Mesothelial cell of epicardium (in vitro differentiated cells): Measurements from ENCODE around the gene LRRK1. TPM values are rescaled to one million over a fixed set of nuclear protein-coding genes. Genes with fewer than 3 reads are reported as not detected.

ENCODE experiments used
- DNase-seq, 2 experiments: peaks; one replicate each; pipeline ENCODE4 v3.0.0; 2021; ENCODE audit warnings: low spot score in 2 of 2; ENCODE audit not compliant: unreplicated experiment in 2 of 2
- H3K27ac Mint-ChIP-seq: 2 replicates; pipeline ENCODE4 v1.8.0; 2021; ENCODE audit warnings: mixed read lengths
- H3K27me3 Mint-ChIP-seq: 2 replicates; pipeline ENCODE4 v1.8.0; 2021; ENCODE audit warnings: low read depth, mixed read lengths
- H3K36me3 Mint-ChIP-seq: 2 replicates; pipeline ENCODE4 v1.8.0; 2021; ENCODE audit warnings: mixed read lengths
- H3K4me1 Mint-ChIP-seq: 2 replicates; pipeline ENCODE4 v1.8.0; 2021; ENCODE audit warnings: mixed read lengths
- H3K4me3 Mint-ChIP-seq: 2 replicates; pipeline ENCODE4 v1.8.0; 2021; ENCODE audit warnings: mild to moderate bottlenecking, moderate library complexity, mixed read lengths
- H3K9me3 Mint-ChIP-seq: 2 replicates; pipeline ENCODE4 v1.8.0; 2021; ENCODE audit warnings: mixed read lengths
- CTCF ChIP-seq: fragments of 200-600 bp; sonication (generic); IDR thresholded peaks from one replicate; pipeline ENCODE4 v1.5.0; 2021; ENCODE audit warnings: antibody characterized with exemption; ENCODE audit not compliant: unreplicated experiment
- total RNA-seq: library from RNA; stranded (reverse); gene quantifications from 3 replicates; pipeline ENCODE4 v1.2.1, GENCODE V29; 2021

Gene LRRK1
- total RNA-seq, 1 donor from 2014 or later: 2.3 TPM

GRCh38 chr15:100898661-100899462, 20.3 kb upstream of the LRRK1 start:
- H3K4me1 Mint-ChIP-seq: peaks cover 14% of the 10 kb centered on the region
- no peaks in the 10 kb centered on the region for H3K9me3 Mint-ChIP-seq
- H3K4me3 Mint-ChIP-seq: no peak overlapping the region
- H3K27ac Mint-ChIP-seq: no peak overlapping the region
- H3K36me3 Mint-ChIP-seq: no peaks in the 10 kb centered on the region
- TF ChIP-seq CTCF: no peak
- DNase-seq: no peak
- H3K27me3 Mint-ChIP-seq: peaks cover 15% of the 10 kb centered on the region

- Mint-ChIP-seq H3K36me3 (no peaks in the 10 kb centered on the region), H3K4me1 (peaks cover 14% of the 10 kb centered on the region), H3K27ac (no peak overlapping the region), H3K27me3 (peaks cover 10% of the 10 kb centered on the region), H3K9me3 (peaks cover 4% of the 10 kb centered on the region), H3K4me3 (no peak overlapping the region)
- no peak for DNase-seq
- no peak for TF ChIP-seq CTCF
Measured at GRCh38 chr15:100899601-100900000, 19.6 kb upstream of the LRRK1 start.

- Mint-ChIP-seq H3K27me3 (peaks cover 7% of the 10 kb centered on the region), H3K4me1 (peaks cover 14% of the 10 kb centered on the region), H3K27ac (no peak overlapping the region), H3K9me3 (peaks cover 4% of the 10 kb centered on the region), H3K36me3 (no peaks in the 10 kb centered on the region), H3K4me3 (no peak overlapping the region)
- DNase-seq: no peak
- TF ChIP-seq CTCF: no peak
Measured at GRCh38 chr15:100900136-100900794, 18.9 kb upstream of the LRRK1 start.

- peaks cover 5% of the 10 kb centered on the region for H3K27me3 Mint-ChIP-seq
- H3K27ac Mint-ChIP-seq: peak overlapping the region; percentile 21
- peaks cover 4% of the 10 kb centered on the region for H3K9me3 Mint-ChIP-seq
- H3K4me3 Mint-ChIP-seq: no peak overlapping the region
- H3K36me3 Mint-ChIP-seq: no peaks in the 10 kb centered on the region
- no peak for TF ChIP-seq CTCF
- H3K4me1 Mint-ChIP-seq: peaks cover 14% of the 10 kb centered on the region
- DNase-seq: no peak
Measured at GRCh38 chr15:100900795-100901169, 18.4 kb upstream of the LRRK1 start.

- H3K27me3 Mint-ChIP-seq: peaks cover 5% of the 10 kb centered on the region
- no peak overlapping the region for H3K4me3 Mint-ChIP-seq
- no peaks in the 10 kb centered on the region for H3K36me3 Mint-ChIP-seq
- peaks cover 4% of the 10 kb centered on the region for H3K9me3 Mint-ChIP-seq
- DNase-seq: no peak
- no peak for TF ChIP-seq CTCF
- H3K4me1 Mint-ChIP-seq: peaks cover 14% of the 10 kb centered on the region
- no peak overlapping the region for H3K27ac Mint-ChIP-seq
Measured at GRCh38 chr15:100901296-100901695, 17.9 kb upstream of the LRRK1 start.
